ENCODE results near the gene ZNRF3.

ZNRF3 gene

DNA sequence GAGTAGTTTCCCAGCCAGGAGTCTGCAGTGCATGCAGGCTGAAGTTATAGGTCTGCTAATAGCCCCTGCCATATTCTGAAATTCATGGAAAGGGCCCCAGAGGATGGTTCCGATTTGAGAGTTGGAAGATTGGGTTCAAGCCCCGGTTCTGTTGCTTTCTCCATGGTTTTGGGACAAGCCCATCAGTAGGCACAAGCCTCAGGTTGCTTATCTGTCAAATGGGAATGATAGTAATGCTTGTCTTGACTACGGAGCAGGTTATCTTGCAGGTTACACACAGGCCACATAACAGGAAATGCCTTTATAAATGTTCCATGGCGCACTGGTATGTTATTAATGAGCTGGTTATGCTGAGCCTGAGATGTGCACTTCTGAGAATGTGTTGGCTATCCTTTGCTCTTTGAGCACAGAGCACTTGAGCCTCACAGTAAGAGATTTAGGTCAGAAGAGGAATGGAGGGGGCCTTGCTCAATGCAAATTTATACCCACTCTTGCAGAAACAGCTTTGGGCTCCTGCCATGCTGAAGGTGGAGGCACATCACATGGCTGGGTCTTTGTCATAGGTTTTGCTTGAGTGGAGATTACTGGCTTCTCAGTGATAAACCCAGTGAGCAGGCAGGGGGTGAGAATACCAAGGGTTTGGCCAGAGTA lies 47.1 kb downstream of the ZNRF3 start:
- no peak for DNase-seq (ENCODE audit: extremely low read depth, low read depth)
- TF ChIP-seq, protein P1, sequence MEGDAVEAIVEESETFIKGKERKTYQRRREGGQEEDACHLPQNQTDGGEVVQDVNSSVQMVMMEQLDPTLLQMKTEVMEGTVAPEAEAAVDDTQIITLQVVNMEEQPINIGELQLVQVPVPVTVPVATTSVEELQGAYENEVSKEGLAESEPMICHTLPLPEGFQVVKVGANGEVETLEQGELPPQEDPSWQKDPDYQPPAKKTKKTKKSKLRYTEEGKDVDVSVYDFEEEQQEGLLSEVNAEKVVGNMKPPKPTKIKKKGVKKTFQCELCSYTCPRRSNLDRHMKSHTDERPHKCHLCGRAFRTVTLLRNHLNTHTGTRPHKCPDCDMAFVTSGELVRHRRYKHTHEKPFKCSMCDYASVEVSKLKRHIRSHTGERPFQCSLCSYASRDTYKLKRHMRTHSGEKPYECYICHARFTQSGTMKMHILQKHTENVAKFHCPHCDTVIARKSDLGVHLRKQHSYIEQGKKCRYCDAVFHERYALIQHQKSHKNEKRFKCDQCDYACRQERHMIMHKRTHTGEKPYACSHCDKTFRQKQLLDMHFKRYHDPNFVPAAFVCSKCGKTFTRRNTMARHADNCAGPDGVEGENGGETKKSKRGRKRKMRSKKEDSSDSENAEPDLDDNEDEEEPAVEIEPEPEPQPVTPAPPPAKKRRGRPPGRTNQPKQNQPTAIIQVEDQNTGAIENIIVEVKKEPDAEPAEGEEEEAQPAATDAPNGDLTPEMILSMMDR (IDR thresholded peaks at IDR 0.05; ENCODE audit: low read depth, low read length, missing control alignments), result no peak
- H3K4me3 ChIP-seq (replicated peaks; ENCODE audit: low read depth, low read length), result no peak overlapping the region

DNA sequence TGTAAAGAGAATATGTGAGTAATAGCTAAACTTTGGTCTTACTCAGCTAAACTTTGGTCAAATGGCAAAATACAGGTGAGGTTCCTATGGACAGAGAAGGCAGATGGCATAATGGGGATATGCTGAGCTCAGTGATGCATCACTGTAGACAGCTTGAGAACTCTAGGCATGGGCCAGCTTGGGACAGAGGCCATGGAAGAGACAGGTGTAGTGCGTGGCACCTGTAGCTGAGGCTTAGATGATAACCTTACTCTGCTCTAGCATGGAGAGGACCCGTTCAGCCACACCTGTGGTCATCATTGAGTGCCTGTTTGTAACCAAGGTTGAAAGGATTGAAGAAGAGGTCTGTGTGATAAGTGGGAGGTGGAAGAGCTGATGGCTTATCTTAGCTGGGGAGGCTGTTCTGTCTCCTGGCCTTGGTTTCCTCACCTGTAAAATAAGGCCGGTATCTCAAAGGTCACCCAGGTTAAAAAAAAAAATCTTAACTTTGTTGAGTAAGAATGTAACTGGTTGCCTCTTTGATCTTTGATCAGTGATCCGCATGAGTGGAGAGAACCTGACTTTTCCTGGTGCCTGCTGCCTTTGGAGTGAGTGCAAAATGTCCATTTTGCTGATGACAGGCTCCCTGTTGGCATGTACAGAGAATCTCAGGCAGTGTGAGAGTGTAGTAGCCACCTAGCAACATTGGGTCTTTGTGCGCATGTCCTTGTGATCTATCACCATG lies 48.6 kb downstream of the ZNRF3 start:
- H3K4me3 ChIP-seq (replicated peaks; ENCODE audit: low read depth, low read length), result no peak overlapping the region
- TF ChIP-seq, protein P1 (IDR thresholded peaks at IDR 0.05; ENCODE audit: low read depth, low read length, missing control alignments), result no peak
- no peak for DNase-seq (ENCODE audit: extremely low read depth, low read depth)

DNA sequence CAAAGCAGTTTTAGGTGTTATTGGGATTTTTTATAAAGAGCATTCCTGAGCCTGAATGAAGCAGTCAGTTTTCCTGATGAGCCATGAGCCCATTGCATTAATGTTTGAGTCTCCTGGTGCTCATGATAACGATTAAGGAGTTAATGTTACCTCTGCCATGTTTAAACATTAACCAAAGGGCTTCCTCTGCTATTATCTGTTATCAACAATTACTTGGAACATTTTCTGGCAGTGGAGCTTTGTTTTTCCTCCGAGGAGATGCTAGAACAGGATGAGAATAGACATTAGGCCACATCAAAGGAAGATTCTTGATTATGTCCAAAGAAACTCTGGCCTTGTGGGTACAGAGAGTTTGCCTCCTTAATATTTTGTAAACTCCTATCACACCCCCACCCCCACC lies 49.9 kb downstream of the ZNRF3 start:
- TF ChIP-seq, protein P1 (IDR thresholded peaks at IDR 0.05; ENCODE audit: low read depth, low read length, missing control alignments), result no peak
- DNase-seq (ENCODE audit: extremely low read depth, low read depth), result no peak
- H3K4me3 ChIP-seq (replicated peaks; ENCODE audit: low read depth, low read length), result no peak overlapping the region

DNA sequence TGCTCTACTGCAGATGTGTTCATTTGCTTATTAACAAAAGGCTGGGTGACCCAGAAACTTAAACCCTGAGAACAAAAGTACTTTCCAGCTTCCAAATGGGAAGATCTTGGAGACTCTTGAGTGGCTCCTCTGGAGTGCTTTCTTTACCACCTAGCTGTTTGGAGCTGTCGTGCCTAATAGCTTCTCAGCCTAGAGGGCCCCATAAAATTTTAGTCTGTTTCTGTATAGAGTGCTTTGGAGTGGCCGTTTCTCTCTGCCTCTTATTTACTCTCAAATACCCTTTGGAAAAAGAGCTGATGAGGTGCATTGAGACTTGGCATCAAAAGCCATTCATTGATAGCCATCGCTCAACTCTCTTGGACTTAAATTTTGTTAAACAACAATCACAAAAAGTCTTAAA lies 50.7 kb downstream of the ZNRF3 start:
- TF ChIP-seq, protein P1 (IDR thresholded peaks at IDR 0.05; ENCODE audit: low read depth, low read length, missing control alignments), result no peak
- H3K4me3 ChIP-seq (replicated peaks; ENCODE audit: low read depth, low read length), result no peak overlapping the region
- no peak for DNase-seq (ENCODE audit: extremely low read depth, low read depth)

DNA sequence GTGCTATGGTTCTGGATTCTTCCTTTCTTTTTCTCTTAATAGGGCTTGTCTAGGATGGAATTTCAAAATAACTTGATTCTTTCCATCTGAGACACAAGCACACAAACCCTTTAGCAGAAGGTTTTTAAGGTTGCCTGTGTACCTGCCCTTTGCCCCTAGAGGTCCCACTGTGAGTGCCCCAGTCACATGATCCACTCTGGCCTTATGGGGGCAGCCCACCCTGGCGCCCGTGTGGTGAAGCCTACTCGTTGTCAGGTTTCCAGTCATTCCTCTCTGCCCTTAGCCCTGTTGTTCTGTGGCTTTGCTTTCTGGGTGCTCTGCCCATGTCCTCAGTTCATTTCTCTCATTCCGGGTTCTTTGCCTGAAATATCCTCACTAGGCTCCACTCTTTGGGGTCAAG lies 51.8 kb downstream of the ZNRF3 start:
- H3K4me3 ChIP-seq (replicated peaks; ENCODE audit: low read depth, low read length), result no peak overlapping the region
- no peak for DNase-seq (ENCODE audit: extremely low read depth, low read depth)
- TF ChIP-seq, protein P1 (IDR thresholded peaks at IDR 0.05; ENCODE audit: low read depth, low read length, missing control alignments), result no peak

DNA sequence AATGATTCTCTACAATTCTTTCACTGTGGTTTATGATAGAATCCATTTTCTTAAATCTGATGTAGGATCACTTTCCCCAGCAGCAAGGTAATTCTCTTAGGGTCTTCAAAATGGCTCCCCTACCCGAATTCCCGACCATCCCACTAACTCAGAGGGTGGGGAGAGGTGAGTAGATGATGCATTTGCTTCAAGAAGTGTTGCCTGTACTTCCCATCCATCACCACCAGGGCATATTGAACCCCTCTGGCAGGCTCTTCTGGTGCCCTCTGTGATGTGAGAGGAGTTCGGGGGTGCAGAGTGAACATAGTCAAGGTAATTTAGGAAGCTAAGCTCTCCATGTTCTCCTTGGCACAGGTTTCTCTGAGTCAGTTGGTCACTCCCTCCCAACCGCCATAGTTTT lies 52.3 kb downstream of the ZNRF3 start:
- DNase-seq (ENCODE audit: extremely low read depth, low read depth), result no peak
- TF ChIP-seq, protein P1 (IDR thresholded peaks at IDR 0.05; ENCODE audit: low read depth, low read length, missing control alignments), result peak; percentile 32
- H3K4me3 ChIP-seq (replicated peaks; ENCODE audit: low read depth, low read length), result no peak overlapping the region

Data from HFF-Myc (cell line).